Thyroid gland (tissue), 4 donors: ENCODE measurements around the gene TMEM51. TPM values are rescaled to one million over a fixed set of nuclear protein-coding genes. Genes with fewer than 3 reads are reported as not detected.

Experiments used
- DNase-seq, 2 donors: peaks; one replicate each; pipeline ENCODE4 v3.0.0-alpha.2; 2019
- H3K27ac ChIP-seq, 3 donors: fragments of 200-600 bp; sonication (generic); 1 replicate in 2 of 3; 2 replicates in 1 of 3; pipeline ENCODE4 v1.5.1; 2016 to 2019; ENCODE audit warnings: mild to moderate bottlenecking in 1 of 3, moderate library complexity in 1 of 3
- H3K27me3 ChIP-seq: fragments of 200-600 bp; sonication (generic); one replicate; pipeline ENCODE4 v1.5.1; 2019
- H3K36me3 ChIP-seq, 2 donors: fragments of 200-600 bp; sonication (generic); one replicate each; pipeline ENCODE4 v1.5.1; 2016 to 2019
- H3K4me1 ChIP-seq, 2 donors: fragments of 200-600 bp; sonication (generic); one replicate each; pipeline ENCODE4 v1.5.1; 2017 to 2019
- H3K4me3 ChIP-seq, 3 donors: fragments of 200-600 bp; sonication (generic); replicated peaks in 1 of 3; 1 replicate in 2 of 3; 2 replicates in 1 of 3; pipeline ENCODE4 v1.5.1; 2016; ENCODE audit warnings: mild to moderate bottlenecking in 1 of 3
- H3K9me3 ChIP-seq: fragments of 200-600 bp; sonication (generic); one replicate; pipeline ENCODE4 v1.5.1; 2017
- CTCF ChIP-seq, 6 experiments: fragments of 200-600 bp in 3 of 6; fragments of 450-650 bp in 3 of 6; sonication (generic) in 3 of 6; IDR thresholded peaks; one replicate each; pipeline ENCODE4 v1.5.1; 2016 to 2019; ENCODE audit warnings: antibody characterized with exemption in 6 of 6, mild to moderate bottlenecking in 2 of 6, inconsistent platforms in 1 of 6, moderate library complexity in 1 of 6
- POLR2A ChIP-seq, 2 donors: fragments of 450-650 bp; IDR thresholded peaks; one replicate each; pipeline ENCODE4 v1.6.1; 2017; ENCODE audit warnings: antibody characterized with exemption in 2 of 2, mild to moderate bottlenecking in 2 of 2, moderate library complexity in 1 of 2
- WGBS, 2 donors: methylation state at CpG; one replicate each; pipeline ENCODE4 v1.1.5; 2017; 5-methylcytosine and 5-hydroxymethylcytosine counted together
- intact Hi-C: fragments of 100-400 bp; cut with DNase I; formaldehyde crosslinking; loops from one replicate; pipeline ENCODE4 v1.15.1; 2023
- total RNA-seq, 4 donors: library from RNA; depleted of rRNA; stranded (reverse); fragments of >200 nt; gene quantifications; one replicate each; pipeline ENCODE4 v1.2.3, GENCODE V29; 2016

TMEM51 gene
- total RNA-seq, 4 donors from 2014 or later, result 3.7 to 12.0 (median 6.4) TPM

- Histone ChIP-seq H3K27ac (no peak overlapping the region), H3K4me1 (no peaks in the 10 kb centered on the region), H3K4me3 (no peak overlapping the region), H3K27me3 (no peaks in the 10 kb centered on the region), H3K9me3 (no peaks in the 10 kb centered on the region), H3K36me3 (no peaks in the 10 kb centered on the region)
- intact Hi-C loops, result loop anchor here (10.0 kb wide), 1 partner anchor 150 kb away; no protein-coding TSS in a partner anchor
- DNase-seq, result no peak
- 86 to 91% methylated on average over 24 to 25 of the region's 25 CpGs for WGBS, 2 donors
- no peak for TF ChIP-seq POLR2A (IDR thresholded peaks at IDR 0.05)
- no peak for TF ChIP-seq CTCF (IDR thresholded peaks at IDR 0.05)
Observed at GRCh38 chr1:15124362-15125100, 29.0 kb upstream of the TMEM51 start.

GRCh38 chr1:15125101-15125745 lies 28.3 kb upstream of the TMEM51 start:
- Histone ChIP-seq H3K4me1 (no peaks in the 10 kb centered on the region), H3K27me3 (no peaks in the 10 kb centered on the region), H3K27ac (no peak overlapping the region), H3K4me3 (no peak overlapping the region), H3K9me3 (no peaks in the 10 kb centered on the region), H3K36me3 (no peaks in the 10 kb centered on the region)
- DNase-seq, result no peak
- TF ChIP-seq CTCF (IDR thresholded peaks at IDR 0.05), result no peak
- no peak for TF ChIP-seq POLR2A (IDR thresholded peaks at IDR 0.05)
- intact Hi-C loops, result loop anchor here (10.0 kb wide), 1 partner anchor 150 kb away; no protein-coding TSS in a partner anchor
- 90% methylated on average over 7 of the region's 7 CpGs for WGBS, 2 donors

GRCh38 chr1:15128077-15128476 lies 25.5 kb upstream of the TMEM51 start:
- WGBS, 2 donors, result 76 to 78% methylated on average over 6 of the region's 6 CpGs
- DNase-seq, result no peak
- Histone ChIP-seq H3K27me3 (no peaks in the 10 kb centered on the region), H3K4me3 (no peak overlapping the region), H3K36me3 (no peaks in the 10 kb centered on the region), H3K27ac (no peak overlapping the region), H3K4me1 (no peaks in the 10 kb centered on the region), H3K9me3 (no peaks in the 10 kb centered on the region)
- intact Hi-C loops, result loop anchor here (2.0 to 10.0 kb wide), 2 partner anchors 147 to 177 kb away; no protein-coding TSS in a partner anchor
- TF ChIP-seq CTCF (IDR thresholded peaks at IDR 0.05), result no peak
- no peak for TF ChIP-seq POLR2A (IDR thresholded peaks at IDR 0.05)

- intact Hi-C loops, result loop anchor here (2.0 to 10.0 kb wide), 2 partner anchors 146 to 176 kb away; no protein-coding TSS in a partner anchor
- 42 to 43% methylated on average over 14 to 18 of the region's 18 CpGs for WGBS, 2 donors
- peak; percentile 62 to 69 for DNase-seq
- H3K4me1 ChIP-seq, result no peaks in the 10 kb centered on the region
- no peaks in the 10 kb centered on the region for H3K27me3 ChIP-seq
- no peaks in the 10 kb centered on the region for H3K36me3 ChIP-seq
- H3K4me3 ChIP-seq, result no peak overlapping the region
- no peak overlapping the region for H3K27ac ChIP-seq
- TF ChIP-seq POLR2A (IDR thresholded peaks at IDR 0.05) (no peak), CTCF (IDR thresholded peaks at IDR 0.05) (peak; percentile 74 to 93 (median 85))
- H3K9me3 ChIP-seq, result no peaks in the 10 kb centered on the region
Observed at GRCh38 chr1:15128520-15129313, 24.8 kb upstream of the TMEM51 start.
